GM23248 (cell line): ENCODE data around the gene PIGR. TPM values are rescaled to one million over a fixed set of nuclear protein-coding genes. Genes with fewer than 3 reads are reported as not detected.

Source experiments
- DNase-seq: peaks from one replicate; pipeline ENCODE4 v3.0.0-alpha.2; 2015
- H2AFZ ChIP-seq: fragments of 200-600 bp; sonication (generic); 2 replicates; pipeline ENCODE4 v1.6.1; 2016; ENCODE audit warnings: antibody characterized with exemption
- H3F3A ChIP-seq: fragments of 200-600 bp; sonication (generic); 2 replicates; pipeline ENCODE4 v1.6.1; 2016; ENCODE audit warnings: mild to moderate bottlenecking, antibody characterized with exemption, mixed run types; ENCODE audit not compliant: insufficient read depth
- H3K27ac ChIP-seq: fragments of 200-600 bp; sonication (generic); 2 replicates; pipeline ENCODE4 v1.5.1; 2016; ENCODE audit warnings: mild to moderate bottlenecking
- H3K27me3 ChIP-seq: fragments of 200-600 bp; sonication (generic); replicated peaks from 2 replicates; pipeline ENCODE4 v1.6.1; 2016; ENCODE audit warnings: mild to moderate bottlenecking; ENCODE audit not compliant: insufficient read depth
- H3K36me3 ChIP-seq: fragments of 200-600 bp; sonication (generic); 2 replicates; pipeline ENCODE4 v1.6.1; 2016; ENCODE audit warnings: low read depth, mild to moderate bottlenecking
- H3K4me1 ChIP-seq: fragments of 200-600 bp; sonication (generic); 2 replicates; pipeline ENCODE4 v1.6.1; 2016; ENCODE audit warnings: mild to moderate bottlenecking; ENCODE audit not compliant: insufficient read depth
- H3K4me2 ChIP-seq: fragments of 200-600 bp; sonication (generic); one replicate; pipeline ENCODE4 v1.6.1; 2016; ENCODE audit warnings: mild to moderate bottlenecking; ENCODE audit not compliant: unreplicated experiment
- H3K4me3 ChIP-seq: fragments of 200-600 bp; sonication (generic); 2 replicates; pipeline ENCODE4 v1.5.1; 2016; ENCODE audit warnings: mild to moderate bottlenecking
- H3K79me2 ChIP-seq: fragments of 200-600 bp; sonication (generic); 2 replicates; pipeline ENCODE4 v1.6.1; 2016; ENCODE audit warnings: mild to moderate bottlenecking; ENCODE audit not compliant: insufficient read depth
- H3K9ac ChIP-seq: fragments of 200-600 bp; sonication (generic); 2 replicates; pipeline ENCODE4 v1.6.1; 2016; ENCODE audit warnings: mild to moderate bottlenecking
- H3K9me2 ChIP-seq: fragments of 200-600 bp; sonication (generic); 2 replicates; pipeline ENCODE4 v1.6.1; 2016; ENCODE audit warnings: mixed run types, mild to moderate bottlenecking, moderate library complexity; ENCODE audit not compliant: insufficient read depth
- H3K9me3 ChIP-seq: fragments of 200-600 bp; sonication (generic); one replicate; pipeline ENCODE4 v1.6.1; 2017; ENCODE audit warnings: low read depth
- H4K20me1 ChIP-seq: fragments of 200-600 bp; sonication (generic); 2 replicates; pipeline ENCODE4 v1.6.0; 2016; ENCODE audit not compliant: insufficient read depth
- EZH2 ChIP-seq: fragments of 200-600 bp; sonication (generic); IDR thresholded peaks from 2 replicates; pipeline ENCODE4 v1.6.1; 2018; ENCODE audit warnings: antibody characterized with exemption, mild to moderate bottlenecking; ENCODE audit not compliant: insufficient read depth, poor library complexity, severe bottlenecking
- EZH2phosphoT487 ChIP-seq: fragments of 200-600 bp; sonication (generic); IDR thresholded peaks from 2 replicates; pipeline ENCODE4 v1.6.1; 2018; ENCODE audit warnings: antibody characterized with exemption, moderate library complexity, mild to moderate bottlenecking, low read depth; ENCODE audit not compliant: insufficient read depth
- WGBS, 2 experiments: methylation state at CpG; one replicate each; pipeline ENCODE4 v1.1.6; 2015 to 2017; ENCODE audit warnings: low lambda C conversion rate in 2 of 2, low coverage in 1 of 2; ENCODE audit errors: missing lambda C conversion rate in 2 of 2; 5-methylcytosine and 5-hydroxymethylcytosine counted together
- in situ Hi-C: fragments of 300-500 bp; cut with MboI; formaldehyde crosslinking; loops from 2 replicates; pipeline ENCODE4 v1.15.0; 2020
- polyA plus RNA-seq: library from polyadenylated mRNA; unstranded; fragments of >200 nt; fragmentation: Nextera tagmentation; extraction: Ambion mirVana; gene quantifications from 2 replicates; pipeline ENCODE4 v1.2.1, GENCODE V29; 2016
- total RNA-seq: library from RNA; depleted of rRNA; stranded (reverse); fragments of >200 nt; shearing (Covaris generic); gene quantifications from 2 replicates; pipeline ENCODE4 v1.2.3, GENCODE V29; 2014

PIGR gene
- total and polyA plus RNA-seq, 2 experiments from 2014 or later: not detected

- Histone ChIP-seq H3K4me1 (peaks cover 23% of the 10 kb centered on the region), H3K9me3 (no peaks in the 10 kb centered on the region), H2AFZ (no peak overlapping the region), H3K9ac (no peak overlapping the region), H3K27me3 (no peaks in the 10 kb centered on the region), H3K4me3 (no peak overlapping the region), H3K36me3 (no peaks in the 10 kb centered on the region), H3K79me2 (no peaks in the 10 kb centered on the region), H3K27ac (peak overlapping the region; percentile 71), H4K20me1 (no peaks in the 10 kb centered on the region), H3F3A (peaks cover 23% of the 10 kb centered on the region), H3K4me2 (no peak overlapping the region), H3K9me2 (no peaks in the 10 kb centered on the region)
- TF ChIP-seq EZH2phosphoT487: no peak
- TF ChIP-seq EZH2: no peak
- 92 to 93% methylated on average over 10 of the region's 10 CpGs for WGBS, 2 experiments
- in situ Hi-C loops: no loop called here
- no peak for DNase-seq
Measured at GRCh38 chr1:206904423-206905142, 41.7 kb downstream of the PIGR start.

- Histone ChIP-seq H3K36me3 (no peaks in the 10 kb centered on the region), H4K20me1 (no peaks in the 10 kb centered on the region), H3K4me1 (peaks cover 29% of the 10 kb centered on the region), H3K27me3 (no peaks in the 10 kb centered on the region), H3F3A (peaks cover 23% of the 10 kb centered on the region), H3K9me3 (no peaks in the 10 kb centered on the region), H3K9me2 (no peaks in the 10 kb centered on the region), H3K27ac (no peak overlapping the region), H2AFZ (no peak overlapping the region), H3K9ac (no peak overlapping the region), H3K4me3 (no peak overlapping the region), H3K79me2 (no peaks in the 10 kb centered on the region), H3K4me2 (no peak overlapping the region)
- in situ Hi-C loops: no loop called here
- peak; percentile 36 for DNase-seq
- TF ChIP-seq EZH2phosphoT487: no peak
- TF ChIP-seq EZH2: no peak
- 50 to 54% methylated on average over 2 of the region's 2 CpGs for WGBS, 2 experiments
Measured at GRCh38 chr1:206903687-206904086, 42.6 kb downstream of the PIGR start.

- Histone ChIP-seq H3K9me3 (no peaks in the 10 kb centered on the region), H3K4me1 (peaks cover 36% of the 10 kb centered on the region), H3K4me2 (no peak overlapping the region), H3K4me3 (no peak overlapping the region), H3F3A (peaks cover 26% of the 10 kb centered on the region), H2AFZ (no peak overlapping the region), H3K36me3 (no peaks in the 10 kb centered on the region), H3K9me2 (no peaks in the 10 kb centered on the region), H3K27ac (no peak overlapping the region), H3K27me3 (no peaks in the 10 kb centered on the region), H4K20me1 (no peaks in the 10 kb centered on the region), H3K9ac (no peak overlapping the region), H3K79me2 (no peaks in the 10 kb centered on the region)
- in situ Hi-C loops: no loop called here
- TF ChIP-seq EZH2phosphoT487 (no peak), EZH2 (no peak)
- WGBS, 2 experiments: 79 to 88% methylated on average over 1 of the region's 1 CpG
- DNase-seq: no peak
Measured at GRCh38 chr1:206902702-206903101, 43.6 kb downstream of the PIGR start.

- 90 to 91% methylated on average over 6 of the region's 6 CpGs for WGBS, 2 experiments
- Histone ChIP-seq H3K36me3 (no peaks in the 10 kb centered on the region), H3K27me3 (no peaks in the 10 kb centered on the region), H3K9me2 (no peaks in the 10 kb centered on the region), H3F3A (peaks cover 26% of the 10 kb centered on the region), H3K79me2 (no peaks in the 10 kb centered on the region), H3K4me2 (no peak overlapping the region), H3K9me3 (no peaks in the 10 kb centered on the region), H3K4me3 (no peak overlapping the region), H3K4me1 (peaks cover 44% of the 10 kb centered on the region), H3K9ac (no peak overlapping the region), H4K20me1 (no peaks in the 10 kb centered on the region), H3K27ac (no peak overlapping the region), H2AFZ (no peak overlapping the region)
- TF ChIP-seq EZH2phosphoT487 (no peak), EZH2 (no peak)
- no peak for DNase-seq
- in situ Hi-C loops: no loop called here
Measured at GRCh38 chr1:206901944-206902343, 44.3 kb downstream of the PIGR start.

- WGBS, 2 experiments: 96 to 98% methylated on average over 7 of the region's 7 CpGs
- no peak overlapping the region for H3K4me2 ChIP-seq
- no peaks in the 10 kb centered on the region for H3K27me3 ChIP-seq
- H3K9me3 ChIP-seq: no peaks in the 10 kb centered on the region
- no peak for DNase-seq
- no peaks in the 10 kb centered on the region for H3K79me2 ChIP-seq
- no peaks in the 10 kb centered on the region for H3K36me3 ChIP-seq
- no peak overlapping the region for H3K27ac ChIP-seq
- H3K4me3 ChIP-seq: no peak overlapping the region
- in situ Hi-C loops: no loop called here
- no peaks in the 10 kb centered on the region for H3K9me2 ChIP-seq
- no peaks in the 10 kb centered on the region for H4K20me1 ChIP-seq
- TF ChIP-seq EZH2 (no peak), EZH2phosphoT487 (no peak)
- H3K9ac ChIP-seq: no peak overlapping the region
- no peak overlapping the region for H2AFZ ChIP-seq
- peaks cover 55% of the 10 kb centered on the region for H3K4me1 ChIP-seq
- peaks cover 23% of the 10 kb centered on the region for H3F3A ChIP-seq
Measured at GRCh38 chr1:206900149-206900548, 46.1 kb downstream of the PIGR start.
